NCI-H748 treated with DMSO at 0.1 percent for 48 hours (cell line): ENCODE measurements around the gene GNAZ.

Source experiments
- DNase-seq: peaks from one replicate; lab custom pipeline; 2025; lab: John Stamatoyannopoulos, UW

GNAZ gene

DNA sequence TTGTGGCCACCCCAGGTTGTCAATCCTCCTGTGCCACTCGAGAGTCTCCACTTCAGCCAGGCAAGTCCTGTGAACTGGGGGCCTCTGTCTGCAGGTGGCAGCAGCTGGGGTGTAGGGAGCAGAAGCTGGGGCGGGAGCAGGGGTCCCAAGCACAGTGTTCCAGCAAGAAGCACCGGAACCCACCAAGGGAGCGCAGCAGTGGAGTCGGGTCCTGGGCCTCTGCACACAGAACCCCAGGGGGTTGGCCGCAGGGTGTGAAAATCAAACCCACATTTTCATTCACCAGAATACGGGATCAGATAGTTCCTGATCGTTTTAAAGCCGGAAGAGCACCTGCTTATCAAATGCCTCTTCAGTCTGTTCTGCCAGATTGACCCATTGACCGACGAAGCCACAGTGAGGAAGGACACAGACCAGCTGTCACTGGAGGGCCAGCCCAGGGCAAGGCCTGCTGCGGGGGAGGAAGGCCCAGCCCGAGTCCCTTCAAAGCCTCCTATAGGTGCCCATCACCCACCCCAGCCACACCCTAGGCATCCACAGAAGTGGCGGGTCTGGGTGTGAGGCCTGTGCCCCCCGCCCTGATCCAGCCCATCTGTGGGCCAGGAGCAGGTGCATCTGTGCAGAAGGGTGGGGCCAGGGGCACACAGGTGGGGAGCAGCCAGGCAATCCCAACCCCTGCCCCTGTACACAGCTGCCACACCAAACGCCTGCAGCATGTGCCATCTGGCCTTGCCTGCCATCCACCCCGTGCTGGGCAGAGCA is 37.3 kb downstream of the GNAZ start:
- DNase-seq = peak; percentile 3

DNA sequence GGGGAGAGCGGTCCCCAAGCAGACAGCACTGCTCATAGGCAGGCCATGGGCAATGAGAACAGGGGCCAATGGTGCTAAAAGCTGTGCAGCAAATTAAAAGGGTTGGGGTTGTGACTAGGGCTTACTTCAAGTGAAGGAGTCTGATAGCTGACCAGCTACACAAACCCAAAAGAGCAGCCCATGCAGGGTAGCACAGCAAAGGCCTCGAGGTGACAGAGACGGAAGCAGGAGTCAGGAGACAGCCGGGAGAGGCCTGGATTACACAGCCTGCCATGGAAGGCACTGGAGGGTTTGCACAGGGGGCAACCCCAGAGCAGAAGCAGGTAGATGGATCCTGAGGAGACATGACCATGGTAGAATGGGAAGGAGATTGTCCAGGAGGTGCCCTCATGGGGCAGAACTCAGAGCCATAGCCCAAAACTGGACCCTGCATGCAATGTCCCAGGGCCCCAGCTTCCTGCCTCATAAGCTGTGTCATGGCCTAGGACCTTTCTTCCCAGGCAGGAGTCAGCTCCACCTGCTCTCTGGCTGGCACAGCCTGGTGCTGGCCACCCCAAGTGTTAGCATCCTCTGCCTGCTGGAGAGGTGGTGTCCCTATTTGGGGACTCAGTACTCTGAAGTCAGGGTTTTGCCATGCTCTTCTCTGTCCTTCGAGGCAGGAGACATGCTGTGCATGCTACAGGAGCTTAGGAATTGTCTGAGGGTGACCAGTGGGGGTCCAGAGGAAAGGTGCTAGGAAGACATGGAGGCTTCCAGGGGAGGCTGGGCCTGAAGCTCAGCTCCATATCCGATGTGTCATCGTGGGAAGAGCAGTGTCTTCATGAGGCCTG is 38.1 kb downstream of the GNAZ start:
- DNase-seq = no peak

DNA sequence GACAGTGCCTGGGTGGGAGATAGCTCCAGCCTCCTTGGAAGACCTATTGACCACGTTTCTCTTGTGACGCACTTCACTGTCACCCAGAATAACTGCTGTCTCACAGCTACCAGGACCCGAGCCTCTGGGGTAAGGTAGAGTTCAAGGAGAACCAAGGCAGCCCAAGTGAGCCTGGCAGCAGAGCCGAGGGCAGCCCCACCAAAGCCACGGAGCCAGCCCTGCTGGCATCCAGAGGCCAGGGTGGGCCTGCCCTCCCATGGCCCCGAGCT is 38.7 kb downstream of the GNAZ start:
- DNase-seq = no peak

DNA sequence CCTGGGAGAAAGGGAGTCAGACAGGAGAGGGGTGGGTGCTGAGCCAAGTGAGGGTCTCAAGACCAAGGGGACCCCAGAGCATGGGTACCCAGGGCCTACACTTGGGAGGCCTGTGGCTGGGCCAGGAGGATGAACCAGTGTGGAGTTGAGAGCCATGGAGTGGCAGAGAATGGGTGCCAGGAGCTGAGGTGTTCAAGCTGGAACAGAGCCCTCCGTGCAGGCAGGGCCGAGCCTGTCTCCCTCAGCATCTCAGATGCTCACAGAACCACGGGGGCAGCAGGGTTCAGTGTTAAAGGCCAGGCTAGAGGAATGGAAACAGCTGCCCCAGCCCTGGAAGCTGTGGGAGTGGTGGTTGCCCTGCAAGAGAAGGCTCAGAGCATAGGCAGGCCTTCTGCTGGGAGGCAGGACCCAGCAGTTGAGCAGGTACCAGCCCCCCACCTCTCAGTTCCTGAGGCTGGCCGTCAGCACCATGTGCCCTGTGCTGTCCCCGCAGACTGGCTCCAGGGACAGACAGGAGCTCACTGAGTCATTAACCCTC is 39.2 kb downstream of the GNAZ start:
- DNase-seq = no peak

DNA sequence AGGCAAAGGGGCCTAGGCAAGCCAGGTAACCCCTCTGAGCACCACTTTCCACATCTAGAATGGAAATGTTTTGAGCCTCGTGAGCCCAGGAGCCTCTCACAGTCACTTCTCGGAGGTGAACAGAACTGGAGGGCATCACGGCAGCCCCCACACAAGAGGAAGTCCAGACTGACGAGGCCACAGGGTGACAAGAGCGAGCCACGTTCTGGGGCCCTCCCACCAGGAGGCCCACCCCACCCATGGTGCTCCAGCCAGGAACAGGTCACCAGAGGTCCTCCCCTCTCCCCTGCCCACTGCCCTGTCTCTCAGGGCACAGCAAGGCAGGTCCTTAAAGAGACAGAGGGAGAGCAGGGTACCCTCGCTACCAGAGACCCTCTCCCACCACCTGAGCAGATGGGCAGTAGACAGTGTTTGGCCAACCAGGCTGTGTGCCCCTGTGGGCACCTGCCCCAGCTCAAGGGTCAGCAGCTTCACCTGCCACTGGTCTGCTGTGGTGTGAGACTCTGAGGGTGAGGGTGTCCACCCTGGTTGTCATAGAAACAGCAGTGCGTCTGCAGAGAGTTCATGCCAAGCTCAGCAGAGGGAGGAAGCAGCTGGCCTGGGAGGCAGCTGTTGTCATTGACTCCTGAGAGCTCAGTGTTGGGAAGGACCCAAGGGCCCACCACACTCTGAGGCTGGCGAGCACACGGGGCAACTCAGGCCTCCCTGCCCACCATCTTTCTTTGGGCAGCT is 40.0 kb downstream of the GNAZ start:
- peak; percentile 37 for DNase-seq

DNA sequence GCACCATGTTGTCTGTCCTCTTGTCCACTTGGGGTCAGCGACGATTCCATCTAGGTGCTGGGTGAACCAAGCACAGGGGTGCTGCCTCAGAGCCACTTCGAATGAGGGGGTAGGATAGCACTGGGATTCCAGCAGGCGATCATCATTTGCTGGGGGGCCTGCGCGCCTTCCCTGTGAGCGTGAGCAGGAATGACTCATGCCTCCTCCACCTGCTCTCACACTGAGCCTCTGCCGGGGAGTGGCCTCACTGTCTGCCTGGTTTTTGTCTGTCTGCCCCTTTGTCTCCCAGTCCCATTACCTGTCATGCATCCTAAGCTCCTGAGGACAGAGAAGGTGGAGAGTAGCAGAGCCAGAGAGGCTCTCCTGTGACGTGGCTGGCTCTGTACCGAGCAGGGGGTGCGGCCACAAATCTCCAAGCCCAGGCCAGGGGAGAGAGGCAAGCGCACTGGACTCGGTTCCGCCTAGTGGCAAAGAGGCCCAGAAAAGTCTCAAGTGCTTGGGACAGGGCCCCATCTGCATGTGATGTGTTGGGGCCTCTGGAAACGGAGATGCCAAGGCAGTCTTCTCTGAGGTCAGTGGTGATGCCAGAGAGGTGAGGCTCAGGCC is 40.7 kb downstream of the GNAZ start:
- no peak for DNase-seq

DNA sequence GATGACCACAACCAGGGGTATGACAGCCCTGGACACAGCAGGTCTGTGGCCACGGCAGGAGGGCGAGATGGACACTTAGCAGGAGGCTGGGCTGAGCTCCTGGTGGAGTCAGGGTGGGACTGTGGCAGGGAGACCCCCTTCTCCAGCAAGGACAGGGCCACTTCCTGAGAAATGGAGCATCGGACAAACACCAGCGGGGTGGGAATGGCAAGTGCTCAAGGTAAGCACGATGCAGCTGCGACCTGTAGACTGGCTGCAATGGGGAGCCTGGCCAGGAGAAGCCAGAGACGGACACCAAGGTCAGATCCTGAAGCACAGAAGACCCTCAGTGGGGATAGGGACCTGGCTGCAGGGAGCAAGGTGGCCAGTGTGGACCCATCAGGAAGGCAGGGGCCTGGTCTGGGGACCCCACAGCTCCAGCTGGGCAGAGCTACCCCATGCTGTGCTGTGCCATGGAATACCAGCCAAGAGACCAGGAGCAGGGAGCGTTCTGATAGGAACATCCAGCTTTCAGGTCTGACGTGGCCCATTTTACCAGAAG is 42.2 kb downstream of the GNAZ start:
- no peak for DNase-seq

DNA sequence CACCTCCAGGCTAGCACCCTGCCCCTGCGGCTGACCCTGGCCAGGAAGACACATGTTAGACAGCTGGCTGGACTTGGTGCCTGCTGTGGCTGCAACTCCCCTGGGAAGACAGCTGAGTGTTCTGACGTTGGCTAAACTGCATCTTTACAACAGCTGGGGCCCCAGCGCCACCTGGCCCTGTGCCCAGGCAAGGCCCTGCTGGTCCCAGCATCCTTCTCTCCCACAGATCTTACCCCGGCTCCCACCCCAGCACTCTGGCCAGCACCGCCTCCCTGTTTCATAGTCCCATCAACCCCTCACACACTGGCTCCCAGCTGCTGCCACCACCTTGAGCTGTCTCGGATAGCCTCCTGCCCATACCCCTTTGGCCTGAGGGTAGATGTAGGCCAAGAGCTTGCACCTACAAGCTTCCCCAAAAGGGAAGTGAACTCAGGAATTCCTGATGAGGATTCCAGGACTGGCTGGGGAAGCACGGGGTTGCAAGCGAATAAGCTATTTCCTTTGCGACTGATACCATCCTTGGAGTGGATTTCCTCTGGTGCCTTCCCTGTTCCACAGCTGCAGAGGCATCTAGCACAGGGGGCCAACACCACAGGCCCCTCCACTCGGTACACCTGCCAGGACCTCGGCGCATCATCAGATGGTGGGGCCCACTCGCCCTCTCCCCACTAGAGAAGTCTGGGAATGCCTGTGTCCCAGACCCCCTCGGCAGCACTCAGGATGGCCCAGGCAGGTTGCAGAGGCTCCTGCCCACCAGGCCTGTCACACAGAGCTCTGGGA is 42.9 kb downstream of the GNAZ start:
- DNase-seq = no peak

DNA sequence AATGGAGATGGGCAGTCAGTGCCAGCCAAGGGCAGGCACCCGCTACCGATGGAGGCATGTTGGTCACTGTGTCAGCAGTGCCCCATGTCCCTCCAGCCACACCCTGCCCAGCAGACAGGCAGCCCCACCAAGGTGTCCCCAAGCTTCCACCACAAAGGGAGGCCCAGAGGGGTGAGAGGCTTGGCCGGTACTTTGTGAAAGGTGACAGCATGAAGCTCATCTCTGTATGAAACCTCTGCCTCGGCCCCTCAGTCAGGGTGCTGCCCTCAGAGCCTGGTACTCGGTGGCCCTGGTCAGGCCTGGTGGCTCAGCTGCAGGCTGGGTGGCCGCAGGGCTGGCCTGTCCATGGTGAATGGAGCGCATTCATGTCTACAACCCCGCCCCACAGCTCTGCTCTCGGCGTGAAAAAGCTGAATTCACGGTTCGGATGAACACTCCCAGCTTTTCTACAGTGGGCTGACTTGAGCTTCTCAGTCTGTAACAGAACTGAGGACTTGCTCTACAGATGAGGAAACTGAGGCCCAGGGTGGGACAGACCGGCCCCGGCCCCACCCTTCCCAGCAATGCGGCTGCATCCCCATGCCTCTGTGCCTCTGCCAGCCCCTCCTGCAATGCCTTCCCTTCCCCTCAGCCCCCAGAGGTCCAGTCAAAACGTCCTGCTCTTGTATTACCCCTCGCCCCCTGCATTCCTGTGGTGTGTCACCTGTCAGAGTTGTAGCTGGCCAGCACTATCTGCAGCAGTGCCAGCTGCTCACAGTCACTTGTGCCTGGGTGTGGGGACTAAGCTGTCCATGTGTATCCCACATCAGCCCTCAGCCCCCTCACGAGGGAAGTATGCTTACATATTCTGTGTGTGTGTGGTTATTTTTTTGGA is 43.8 kb downstream of the GNAZ start:
- DNase-seq = no peak

DNA sequence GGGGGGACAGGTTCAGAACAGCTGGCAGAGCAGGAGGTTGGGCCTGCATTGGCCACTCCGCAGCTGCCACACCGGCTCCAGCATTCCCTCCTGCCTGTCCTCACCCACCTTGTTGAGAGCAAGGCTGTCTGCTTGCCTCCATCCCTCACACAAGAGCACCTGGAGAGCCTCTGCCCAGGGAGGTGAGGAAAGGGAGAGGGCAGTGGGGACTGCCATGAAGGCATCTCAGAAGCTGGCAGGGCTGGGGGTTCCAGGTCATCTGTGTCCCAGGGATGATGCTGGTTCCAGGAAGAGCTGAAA is 44.4 kb downstream of the GNAZ start:
- no peak for DNase-seq

DNA sequence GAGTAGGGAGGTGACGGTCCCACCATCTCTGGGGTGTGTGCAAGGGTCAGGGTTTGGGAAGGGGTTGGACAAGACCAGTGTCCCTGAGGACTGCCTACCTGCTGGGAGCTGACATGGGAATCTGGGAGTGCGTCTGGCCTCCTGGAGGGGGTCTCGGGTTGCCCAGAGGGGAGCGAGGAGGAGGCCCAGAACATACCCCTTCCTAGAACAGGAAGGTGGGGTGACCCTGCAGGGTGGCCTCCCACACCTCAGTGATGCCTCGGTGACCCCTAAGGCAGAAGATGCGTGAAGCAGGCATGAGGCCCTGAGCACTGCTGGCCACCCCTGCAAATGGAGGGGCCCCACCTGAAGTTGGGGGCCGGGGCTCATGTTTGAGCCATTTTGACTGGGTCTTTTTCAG is 45.0 kb downstream of the GNAZ start:
- no peak for DNase-seq

DNA sequence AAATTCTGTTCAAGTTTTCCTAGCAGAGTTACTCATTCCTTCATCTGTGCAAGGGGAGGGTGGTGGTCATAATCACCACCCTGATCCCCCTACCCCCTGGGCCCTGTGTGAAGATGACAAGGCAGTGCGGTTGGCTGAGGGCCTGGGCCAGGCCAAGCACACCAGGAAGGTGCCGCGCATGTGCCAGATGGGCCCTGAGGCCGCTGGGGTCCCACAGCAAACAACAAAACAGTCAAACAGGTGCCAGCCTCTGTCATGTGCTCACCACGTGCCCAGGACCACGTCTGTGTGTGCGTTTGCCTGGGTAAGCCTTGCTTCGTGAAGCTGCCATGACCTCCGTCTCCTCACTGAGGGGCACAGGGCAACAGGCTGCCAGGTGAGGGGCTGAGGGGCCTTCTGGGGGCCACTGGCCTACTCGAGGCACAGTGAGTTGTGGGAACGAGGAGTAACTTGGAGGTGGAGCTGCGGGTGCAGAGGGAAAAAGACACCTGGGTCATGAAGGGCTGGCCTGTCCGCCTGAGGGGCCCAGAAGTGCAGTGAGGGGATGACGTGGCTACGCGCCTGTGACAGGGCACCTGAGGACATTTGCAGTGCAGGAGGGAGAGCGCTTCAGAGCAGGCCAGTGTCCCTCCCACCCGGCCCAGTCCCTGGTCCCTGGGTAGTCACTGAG is 45.6 kb downstream of the GNAZ start:
- DNase-seq = no peak

DNA sequence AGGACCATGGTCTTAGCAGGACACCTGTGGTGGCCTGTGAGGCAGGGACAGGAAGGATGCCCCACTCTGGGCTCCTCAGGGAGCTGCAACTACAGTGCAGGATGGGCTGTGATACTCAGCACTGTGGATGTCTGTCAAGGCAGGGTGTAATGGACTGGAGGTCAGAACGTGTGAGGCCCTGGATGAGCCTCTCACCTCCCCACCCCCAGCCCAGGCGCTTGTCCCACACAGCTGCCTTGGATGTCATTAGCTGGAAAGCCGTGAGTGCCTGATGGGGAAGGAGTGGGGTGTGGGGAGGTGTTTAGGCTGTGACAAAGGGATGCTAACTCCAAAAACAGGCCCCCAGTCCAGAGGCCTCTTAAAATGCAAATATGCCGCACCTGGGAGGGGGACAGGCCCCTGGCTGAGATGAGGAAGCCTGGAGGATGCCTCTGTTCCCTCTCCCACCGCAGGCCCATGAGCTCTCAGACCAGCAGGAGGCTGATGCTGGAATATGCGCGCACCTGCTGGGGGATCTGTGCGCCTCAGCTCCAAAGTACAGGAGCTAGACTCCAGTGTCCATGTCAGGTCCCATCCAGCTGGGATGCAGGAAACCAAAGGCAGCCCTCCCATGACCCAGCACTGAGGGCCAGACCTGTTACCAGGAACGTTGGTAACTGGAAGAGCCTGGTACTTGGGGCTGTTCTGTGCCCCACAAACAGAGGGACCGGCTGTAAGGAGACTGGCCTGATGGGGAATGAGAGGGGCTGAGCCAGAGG is 46.4 kb downstream of the GNAZ start:
- no peak for DNase-seq

DNA sequence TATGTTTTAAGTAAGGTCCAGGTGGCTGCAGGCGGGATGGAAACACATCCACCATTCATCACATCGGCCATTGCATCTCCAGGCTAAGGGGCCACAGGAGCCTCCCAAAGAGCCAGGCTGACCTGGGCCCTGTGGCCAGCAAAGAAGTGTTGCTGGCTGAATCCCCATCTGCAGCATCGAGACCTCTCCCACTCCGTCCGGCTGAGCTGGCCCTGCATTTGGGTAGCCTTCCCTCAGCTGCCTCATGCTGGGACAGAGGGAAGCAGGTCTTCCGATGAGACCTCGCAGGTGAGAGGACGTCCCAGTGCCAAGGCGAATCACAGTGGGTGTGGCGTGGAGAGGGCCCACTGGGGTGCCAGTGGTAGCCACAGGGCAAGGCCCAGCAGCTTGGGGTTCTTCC is 47.0 kb downstream of the GNAZ start:
- DNase-seq = no peak

DNA sequence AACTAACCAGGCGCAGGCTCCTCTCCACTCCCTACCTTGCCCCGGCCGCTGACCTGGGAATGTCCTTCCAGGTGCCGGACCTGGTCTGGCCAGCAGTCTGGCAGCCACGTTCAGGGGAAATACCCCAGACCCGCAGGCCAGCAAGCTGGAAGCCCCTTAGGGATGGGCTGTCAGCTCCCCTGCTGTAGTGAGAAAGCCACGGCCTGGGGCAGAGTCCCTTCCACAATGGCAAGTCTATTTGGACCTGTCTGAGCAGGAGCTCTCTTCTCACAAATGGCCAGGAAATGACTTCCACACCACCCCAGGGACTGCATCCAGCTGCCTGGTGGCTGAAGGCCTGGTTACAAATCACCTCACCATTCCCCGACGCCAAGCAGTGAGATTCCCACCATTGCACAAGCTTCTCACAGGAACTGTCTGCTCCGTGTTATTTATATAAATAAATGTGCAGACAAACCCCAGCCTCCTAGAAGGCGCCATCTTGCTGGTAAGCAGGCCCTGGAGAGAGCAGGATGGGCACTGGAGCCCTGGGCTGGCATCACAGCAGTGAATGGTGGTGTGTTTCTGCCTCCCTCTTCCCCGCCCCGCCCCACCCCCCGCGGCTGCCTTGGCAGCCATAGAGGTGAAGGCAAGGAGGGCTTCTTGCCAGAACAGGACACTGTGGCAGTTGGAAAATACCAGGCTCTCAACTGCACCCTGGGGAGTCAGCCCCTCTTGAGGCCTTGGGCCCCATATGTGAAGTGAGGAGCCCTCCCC is 47.8 kb downstream of the GNAZ start:
- no peak for DNase-seq

DNA sequence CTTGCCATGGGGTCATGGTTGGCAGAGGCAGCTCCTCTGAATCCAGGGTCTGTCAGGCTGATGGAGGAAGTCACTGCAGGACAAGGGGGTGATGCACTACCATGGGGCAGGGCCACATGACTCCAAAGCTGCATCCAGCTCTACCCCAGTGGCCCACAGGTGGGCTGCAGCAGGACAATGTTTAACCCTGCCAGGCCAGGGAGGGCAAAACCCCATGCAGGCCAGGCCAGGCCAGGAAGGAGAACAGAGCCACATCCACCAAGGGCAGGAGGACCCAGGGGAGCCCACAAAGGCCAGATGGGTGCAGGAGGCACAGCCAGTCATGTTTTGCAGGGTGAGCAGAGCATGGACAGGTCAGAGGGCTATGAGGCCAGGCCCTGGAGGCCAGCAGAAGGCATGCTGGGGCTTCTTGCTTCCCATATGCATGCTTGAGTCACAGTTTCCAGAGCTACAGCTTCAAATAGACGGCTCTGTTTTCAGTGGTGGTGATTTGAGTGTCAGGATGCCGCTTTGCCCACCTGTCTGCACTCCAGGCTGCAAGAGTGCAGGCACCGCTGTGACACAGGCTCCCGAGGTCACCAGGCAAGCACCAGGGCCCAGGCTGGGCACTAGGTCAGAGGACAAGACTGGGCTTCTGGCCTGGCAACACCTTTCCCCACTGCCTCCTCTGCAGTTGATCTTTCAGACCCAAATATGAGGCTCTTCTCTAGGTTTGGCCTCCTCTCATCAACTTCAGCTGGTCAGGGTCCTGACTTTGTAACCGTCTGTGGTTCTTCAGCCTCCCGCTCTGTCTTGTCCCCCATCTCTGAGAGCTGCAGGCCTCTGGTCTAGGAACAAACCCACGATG is 48.6 kb downstream of the GNAZ start:
- no peak for DNase-seq
